DOHH2 (cell line): ENCODE data around the gene UBE2G1.

ENCODE experiments used
- H3F3A ChIP-seq: fragments of 200-600 bp; sonication (generic), shearing (Covaris generic); 2 replicates; pipeline ENCODE4 v1.6.0; 2016; ENCODE audit warnings: antibody characterized with exemption, mild to moderate bottlenecking; ENCODE audit not compliant: control insufficient read depth, insufficient read depth
- H3K27ac ChIP-seq: fragments of 200-600 bp; sonication (generic); 2 replicates; pipeline ENCODE4 v1.5.1; 2014; ENCODE audit warnings: low read depth, mild to moderate bottlenecking, low read length, moderate library complexity
- H3K27me3 ChIP-seq: fragments of 200-600 bp; sonication (generic); 2 replicates; pipeline ENCODE4 v1.6.1; 2014; ENCODE audit warnings: mild to moderate bottlenecking, low read length, mixed read lengths; ENCODE audit not compliant: control insufficient read depth
- H3K36me3 ChIP-seq: fragments of 200-600 bp; sonication (generic); 2 replicates; pipeline ENCODE4 v1.6.1; 2014; ENCODE audit warnings: mild to moderate bottlenecking, low read length, moderate library complexity, mixed read lengths; ENCODE audit not compliant: control insufficient read depth
- H3K4me1 ChIP-seq: fragments of 200-600 bp; sonication (generic); 2 replicates; pipeline ENCODE4 v1.6.1; 2014; ENCODE audit warnings: mild to moderate bottlenecking, low read length, mixed read lengths; ENCODE audit not compliant: control insufficient read depth
- H3K4me2 ChIP-seq: fragments of 200-600 bp; sonication (generic); 2 replicates; pipeline ENCODE4 v1.6.0; 2014; ENCODE audit warnings: mild to moderate bottlenecking, low read length, moderate library complexity
- H3K4me3 ChIP-seq: fragments of 200-600 bp; sonication (generic); 2 replicates; pipeline ENCODE4 v1.5.1; 2014; ENCODE audit warnings: mild to moderate bottlenecking, low read length, mixed read lengths
- H3K79me2 ChIP-seq: fragments of 200-600 bp; sonication (generic); 2 replicates; pipeline ENCODE4 v1.6.1; 2014; ENCODE audit warnings: mild to moderate bottlenecking, low read length, mixed read lengths; ENCODE audit not compliant: control insufficient read depth
- H3K9me2 ChIP-seq: fragments of 200-600 bp; sonication (generic); replicated peaks from 2 replicates; pipeline ENCODE4 v1.6.1; 2014; ENCODE audit warnings: mild to moderate bottlenecking, low read length, mixed read lengths; ENCODE audit not compliant: control insufficient read depth
- H3K9me3 ChIP-seq: fragments of 200-600 bp; sonication (generic); 2 replicates; pipeline ENCODE4 v1.6.1; 2014; ENCODE audit warnings: antibody characterized with exemption, low read length, mixed read lengths; ENCODE audit not compliant: control insufficient read depth, insufficient read depth
- H4K20me1 ChIP-seq: fragments of 200-600 bp; sonication (generic); 2 replicates; pipeline ENCODE4 v1.6.0; 2014; ENCODE audit warnings: low read depth, mild to moderate bottlenecking, antibody characterized with exemption, low read length, moderate library complexity; ENCODE audit not compliant: control insufficient read depth, insufficient read depth
- EZH2phosphoT487 ChIP-seq: fragments of 200-600 bp; sonication (generic); IDR thresholded peaks from 2 replicates; pipeline ENCODE4 v1.6.1; 2017; ENCODE audit warnings: borderline replicate concordance, mild to moderate bottlenecking, antibody characterized with exemption, low read length, moderate library complexity, mixed read lengths
- TF ChIP-seq, protein P1 (sequence below): fragments of 200-600 bp; sonication (generic); IDR thresholded peaks from one replicate; pipeline ENCODE4 v1.5.1; 2014; ENCODE audit warnings: antibody characterized with exemption, mild to moderate bottlenecking, low read depth, low read length; ENCODE audit not compliant: poor library complexity, severe bottlenecking

The UBE2G1 gene

GRCh38 chr17:4310354-4311060 lies 56.0 kb downstream of the UBE2G1 start:
- no peak overlapping the region for H3K4me2 ChIP-seq
- no peaks in the 10 kb centered on the region for H3K27me3 ChIP-seq
- H3K79me2 ChIP-seq = peaks cover 98% of the 10 kb centered on the region
- no peak overlapping the region for H3K27ac ChIP-seq
- H3F3A ChIP-seq = peaks cover 55% of the 10 kb centered on the region
- H3K4me3 ChIP-seq = no peak overlapping the region
- peaks cover 42% of the 10 kb centered on the region for H4K20me1 ChIP-seq
- peaks cover 71% of the 10 kb centered on the region for H3K36me3 ChIP-seq
- H3K4me1 ChIP-seq = peaks cover 32% of the 10 kb centered on the region
- no peaks in the 10 kb centered on the region for H3K9me2 ChIP-seq
- no peaks in the 10 kb centered on the region for H3K9me3 ChIP-seq
- no peak for TF ChIP-seq EZH2phosphoT487
- TF ChIP-seq, protein P1, sequence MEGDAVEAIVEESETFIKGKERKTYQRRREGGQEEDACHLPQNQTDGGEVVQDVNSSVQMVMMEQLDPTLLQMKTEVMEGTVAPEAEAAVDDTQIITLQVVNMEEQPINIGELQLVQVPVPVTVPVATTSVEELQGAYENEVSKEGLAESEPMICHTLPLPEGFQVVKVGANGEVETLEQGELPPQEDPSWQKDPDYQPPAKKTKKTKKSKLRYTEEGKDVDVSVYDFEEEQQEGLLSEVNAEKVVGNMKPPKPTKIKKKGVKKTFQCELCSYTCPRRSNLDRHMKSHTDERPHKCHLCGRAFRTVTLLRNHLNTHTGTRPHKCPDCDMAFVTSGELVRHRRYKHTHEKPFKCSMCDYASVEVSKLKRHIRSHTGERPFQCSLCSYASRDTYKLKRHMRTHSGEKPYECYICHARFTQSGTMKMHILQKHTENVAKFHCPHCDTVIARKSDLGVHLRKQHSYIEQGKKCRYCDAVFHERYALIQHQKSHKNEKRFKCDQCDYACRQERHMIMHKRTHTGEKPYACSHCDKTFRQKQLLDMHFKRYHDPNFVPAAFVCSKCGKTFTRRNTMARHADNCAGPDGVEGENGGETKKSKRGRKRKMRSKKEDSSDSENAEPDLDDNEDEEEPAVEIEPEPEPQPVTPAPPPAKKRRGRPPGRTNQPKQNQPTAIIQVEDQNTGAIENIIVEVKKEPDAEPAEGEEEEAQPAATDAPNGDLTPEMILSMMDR = no peak

DNA sequence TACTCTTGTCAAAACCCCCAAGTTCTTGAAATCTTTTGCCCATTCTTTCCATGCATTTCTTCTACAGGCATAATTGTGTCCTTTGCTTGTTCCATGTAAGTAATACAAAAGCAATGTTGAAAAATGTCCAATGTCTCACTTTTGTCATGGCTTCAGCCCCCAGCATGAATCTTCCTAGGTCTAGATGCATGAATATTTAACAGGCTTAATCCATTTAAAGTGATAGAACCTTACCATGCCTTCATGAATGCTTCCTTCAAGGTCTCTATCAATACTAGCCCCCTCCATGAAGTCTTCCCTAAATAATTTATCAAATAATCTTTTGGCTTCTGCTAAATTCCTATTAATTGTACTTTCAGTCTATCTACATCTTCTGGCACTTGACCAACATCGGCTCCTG lies 56.6 kb downstream of the UBE2G1 start:
- Histone ChIP-seq H3K9me2 (no peaks in the 10 kb centered on the region), H3K4me2 (no peak overlapping the region), H3K9me3 (no peaks in the 10 kb centered on the region), H3K27ac (peak overlapping the region; percentile 9; the same call in 1 of the 2 replicates), H3K27me3 (no peaks in the 10 kb centered on the region), H3K4me1 (peaks cover 32% of the 10 kb centered on the region), H3F3A (peaks cover 59% of the 10 kb centered on the region), H3K36me3 (peaks cover 74% of the 10 kb centered on the region), H4K20me1 (peaks cover 42% of the 10 kb centered on the region), H3K4me3 (no peak overlapping the region), H3K79me2 (peaks cover 98% of the 10 kb centered on the region)
- TF ChIP-seq EZH2phosphoT487 = no peak
- TF ChIP-seq, protein P1 = no peak

DNA sequence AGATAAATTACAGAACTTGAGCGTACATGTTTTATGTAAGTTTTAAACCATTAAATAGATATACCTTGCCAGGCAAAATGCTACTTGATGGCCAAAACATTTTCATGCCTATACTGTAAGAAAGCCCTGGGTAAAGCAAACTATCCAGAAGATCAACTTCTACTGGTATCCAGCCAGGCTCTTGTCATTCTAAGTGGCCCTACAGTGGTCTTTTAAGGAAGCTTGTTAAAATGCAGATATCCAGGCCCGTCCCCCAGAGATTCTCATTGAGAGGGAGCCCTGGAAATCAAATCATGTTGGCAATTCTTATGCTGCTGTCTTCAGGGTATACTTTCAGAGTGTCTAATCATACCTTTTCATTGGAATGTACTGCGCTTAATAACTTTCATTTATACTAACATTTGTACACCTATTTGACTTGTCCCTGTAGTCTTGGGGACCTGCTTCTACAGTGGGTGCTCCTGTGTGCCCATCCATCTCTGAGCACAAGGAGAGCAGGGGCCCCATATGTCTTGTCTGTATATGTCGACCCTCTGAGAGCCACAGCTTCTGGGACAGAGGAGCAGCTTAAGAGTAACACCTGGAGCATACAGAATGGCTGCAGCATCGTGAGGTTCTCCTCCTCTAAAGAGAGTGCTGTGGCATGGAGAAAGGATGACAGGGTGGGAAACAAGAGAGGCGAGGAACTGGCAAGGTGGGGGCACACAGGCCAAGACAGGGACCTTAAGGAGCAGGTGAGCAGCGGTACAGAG lies 59.1 kb downstream of the UBE2G1 start:
- Histone ChIP-seq H3K4me2 (no peak overlapping the region), H3K4me1 (peaks cover 20% of the 10 kb centered on the region), H3K4me3 (no peak overlapping the region), H3K27ac (no peak overlapping the region), H3K36me3 (peaks cover 83% of the 10 kb centered on the region), H3K9me2 (no peaks in the 10 kb centered on the region), H4K20me1 (peaks cover 30% of the 10 kb centered on the region), H3K27me3 (no peaks in the 10 kb centered on the region), H3K9me3 (no peaks in the 10 kb centered on the region), H3K79me2 (peaks cover 98% of the 10 kb centered on the region), H3F3A (peaks cover 57% of the 10 kb centered on the region)
- TF ChIP-seq, protein P1 = no peak
- no peak for TF ChIP-seq EZH2phosphoT487
